H1 (cell line): ENCODE results near the gene PLA2G4D.

ENCODE experiments used
- BRCA1 ChIP-seq: IDR thresholded peaks from 2 replicates; pipeline ENCODE4 v1.6.1; 2012; ENCODE audit warnings: low read depth, low read length, improper control_type of control experiment
- CBX5 ChIP-seq: fragments of 300-800, 300-1000 bp; sonication (generic); IDR thresholded peaks from 2 replicates; pipeline ENCODE4 v1.7.1; 2016; ENCODE audit warnings: antibody characterized with exemption, low read length, low read depth
- CREB1 ChIP-seq: IDR thresholded peaks from 2 replicates; pipeline ENCODE4 v1.6.1; 2012; ENCODE audit warnings: inconsistent platforms
- EZH2 ChIP-seq: fragments of 200-600 bp; sonication (generic); IDR thresholded peaks from 2 replicates; pipeline ENCODE4 v1.7.1; 2012; ENCODE audit warnings: low read depth, mild to moderate bottlenecking, moderate library complexity, low read length, inconsistent platforms; ENCODE audit not compliant: severe bottlenecking
- GABPA ChIP-seq: IDR thresholded peaks from 2 replicates; pipeline ENCODE4 v1.6.1; 2011; ENCODE audit warnings: mild to moderate bottlenecking, low read length, moderate library complexity, borderline replicate concordance; ENCODE audit not compliant: insufficient read depth
- JUN ChIP-seq: IDR thresholded peaks from 2 replicates; pipeline ENCODE4 v1.6.1; 2011; ENCODE audit warnings: low read depth, mild to moderate bottlenecking, improper control_type of control experiment, low read length
- POLR2A ChIP-seq, 2 experiments: IDR thresholded peaks; 1 replicate in 1 of 2; 2 replicates in 1 of 2; pipeline ENCODE4 v1.6.1; 2011; ENCODE audit warnings: low read depth in 2 of 2, low read length in 2 of 2, mild to moderate bottlenecking in 2 of 2; ENCODE audit errors: control extremely low read depth in 1 of 2
- POLR2AphosphoS5 ChIP-seq: IDR thresholded peaks from 2 replicates; pipeline ENCODE4 v1.6.1; 2011; ENCODE audit warnings: low read depth, low read length
- TAF7 ChIP-seq: optimal IDR thresholded peaks from 2 replicates; pipeline ENCODE3; 2011; ENCODE audit warnings: low read depth, mild to moderate bottlenecking, inconsistent platforms, low read length, moderate library complexity, borderline replicate concordance
- TEAD4 ChIP-seq: IDR thresholded peaks from 2 replicates; pipeline ENCODE4 v1.6.1; 2012; ENCODE audit warnings: low read depth, low read length, inconsistent platforms, mixed read lengths
- YY1 ChIP-seq: IDR thresholded peaks from 2 replicates; pipeline ENCODE4 v1.6.1; 2011; ENCODE audit warnings: low read depth, mild to moderate bottlenecking, low read length
- TF ChIP-seq, protein P1 (sequence below): IDR thresholded peaks from 2 replicates; pipeline ENCODE4 v1.6.1; 2012; ENCODE audit warnings: inconsistent platforms
- TF ChIP-seq, protein P2 (sequence below), 3 experiments: IDR thresholded peaks; 1 replicate in 2 of 3; 2 replicates in 1 of 3; pipeline versions ENCODE4 v1.5.1 to v1.6.1; 2011; ENCODE audit warnings: low read length in 3 of 3, mild to moderate bottlenecking in 3 of 3, inconsistent platforms in 2 of 3, low read depth in 1 of 3, moderate library complexity in 1 of 3; ENCODE audit not compliant: insufficient read depth in 1 of 3; ENCODE audit errors: control extremely low read depth in 1 of 3
- TF ChIP-seq, protein P3 (sequence below): IDR thresholded peaks from 2 replicates; pipeline ENCODE4 v1.6.1; 2012; ENCODE audit warnings: inconsistent platforms

DNA sequence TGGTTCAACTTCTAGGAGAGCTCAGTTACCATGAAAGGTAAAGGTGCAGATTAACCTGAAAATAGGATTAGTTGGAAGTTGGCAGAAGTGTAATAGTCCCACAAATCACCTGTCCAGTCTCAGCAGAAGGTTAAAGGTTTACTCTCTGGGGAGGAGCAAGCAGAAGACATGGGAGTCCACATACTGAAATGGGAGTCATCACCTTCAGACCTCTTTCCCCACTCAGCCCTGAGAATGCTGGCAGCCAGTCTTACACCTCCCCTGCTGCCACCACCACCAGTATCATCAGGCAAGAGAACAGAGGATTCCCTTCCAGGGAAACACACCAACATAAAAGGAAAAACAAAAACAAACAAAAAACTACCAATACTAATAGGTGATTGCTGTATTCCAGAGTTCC is 13.8 kb upstream of the PLA2G4D start:
- TF ChIP-seq, protein P1, sequence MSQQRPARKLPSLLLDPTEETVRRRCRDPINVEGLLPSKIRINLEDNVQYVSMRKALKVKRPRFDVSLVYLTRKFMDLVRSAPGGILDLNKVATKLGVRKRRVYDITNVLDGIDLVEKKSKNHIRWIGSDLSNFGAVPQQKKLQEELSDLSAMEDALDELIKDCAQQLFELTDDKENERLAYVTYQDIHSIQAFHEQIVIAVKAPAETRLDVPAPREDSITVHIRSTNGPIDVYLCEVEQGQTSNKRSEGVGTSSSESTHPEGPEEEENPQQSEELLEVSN = no peak
- TF ChIP-seq, protein P2, sequence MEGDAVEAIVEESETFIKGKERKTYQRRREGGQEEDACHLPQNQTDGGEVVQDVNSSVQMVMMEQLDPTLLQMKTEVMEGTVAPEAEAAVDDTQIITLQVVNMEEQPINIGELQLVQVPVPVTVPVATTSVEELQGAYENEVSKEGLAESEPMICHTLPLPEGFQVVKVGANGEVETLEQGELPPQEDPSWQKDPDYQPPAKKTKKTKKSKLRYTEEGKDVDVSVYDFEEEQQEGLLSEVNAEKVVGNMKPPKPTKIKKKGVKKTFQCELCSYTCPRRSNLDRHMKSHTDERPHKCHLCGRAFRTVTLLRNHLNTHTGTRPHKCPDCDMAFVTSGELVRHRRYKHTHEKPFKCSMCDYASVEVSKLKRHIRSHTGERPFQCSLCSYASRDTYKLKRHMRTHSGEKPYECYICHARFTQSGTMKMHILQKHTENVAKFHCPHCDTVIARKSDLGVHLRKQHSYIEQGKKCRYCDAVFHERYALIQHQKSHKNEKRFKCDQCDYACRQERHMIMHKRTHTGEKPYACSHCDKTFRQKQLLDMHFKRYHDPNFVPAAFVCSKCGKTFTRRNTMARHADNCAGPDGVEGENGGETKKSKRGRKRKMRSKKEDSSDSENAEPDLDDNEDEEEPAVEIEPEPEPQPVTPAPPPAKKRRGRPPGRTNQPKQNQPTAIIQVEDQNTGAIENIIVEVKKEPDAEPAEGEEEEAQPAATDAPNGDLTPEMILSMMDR (IDR thresholded peaks at IDR 0.05; ENCODE audit: control extremely low read depth in 1 of 3, insufficient read depth in 1 of 3, low read depth in 1 of 3, low read length in 3 of 3) = no peak
- TF ChIP-seq BRCA1 (no peak), JUN (no peak), CBX5 (no peak), YY1 (no peak), EZH2 (no peak), POLR2AphosphoS5 (no peak), POLR2A (IDR thresholded peaks at IDR 0.05; ENCODE audit: control extremely low read depth in 1 of 2, low read depth in 2 of 2, low read length in 2 of 2) (no peak), CREB1 (no peak), GABPA (no peak), TAF7 (no peak), TEAD4 (no peak)
- TF ChIP-seq, protein P3, sequence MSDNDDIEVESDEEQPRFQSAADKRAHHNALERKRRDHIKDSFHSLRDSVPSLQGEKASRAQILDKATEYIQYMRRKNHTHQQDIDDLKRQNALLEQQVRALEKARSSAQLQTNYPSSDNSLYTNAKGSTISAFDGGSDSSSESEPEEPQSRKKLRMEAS = no peak
